HS-27A (cell line): ENCODE measurements around the gene AHCYL1.

ENCODE experiments used
- DNase-seq: peaks from one replicate; pipeline ENCODE4 v3.0.0-alpha.2; 2012; ENCODE audit warnings: low read depth, missing footprints

AHCYL1 gene

GRCh38 chr1:109976762-109977161, 7.8 kb upstream of the AHCYL1 start:
- no peak for DNase-seq

GRCh38 chr1:109977225-109977624, 7.3 kb upstream of the AHCYL1 start:
- no peak for DNase-seq

- no peak for DNase-seq
Measured at GRCh38 chr1:109977657-109978378, 6.7 kb upstream of the AHCYL1 start.

- DNase-seq, result no peak
Measured at GRCh38 chr1:109978761-109979488, 5.6 kb upstream of the AHCYL1 start.

GRCh38 chr1:109979489-109980091, 5.0 kb upstream of the AHCYL1 start:
- peak; percentile 64 for DNase-seq

GRCh38 chr1:109980324-109981003, 4.1 kb upstream of the AHCYL1 start:
- no peak for DNase-seq

GRCh38 chr1:109981004-109981335, 3.6 kb upstream of the AHCYL1 start:
- DNase-seq, result no peak

GRCh38 chr1:109983380-109984189, 980 bp upstream of the AHCYL1 start:
- no peak for DNase-seq

- no peak for DNase-seq
Measured at GRCh38 chr1:109984190-109984455, 442 bp upstream of the AHCYL1 start.

GRCh38 chr1:109985247-109986053, 885 bp downstream of the AHCYL1 start:
- no peak for DNase-seq

- no peak for DNase-seq
Measured at GRCh38 chr1:109986054-109986444, 1.5 kb downstream of the AHCYL1 start.

GRCh38 chr1:109988349-109988914, 3.9 kb downstream of the AHCYL1 start:
- DNase-seq, result no peak

GRCh38 chr1:109989506-109990301, 5.1 kb downstream of the AHCYL1 start:
- DNase-seq, result no peak

- no peak for DNase-seq
Measured at GRCh38 chr1:109990302-109990653, 5.7 kb downstream of the AHCYL1 start.

GRCh38 chr1:109991400-109991925, 6.9 kb downstream of the AHCYL1 start:
- no peak for DNase-seq

GRCh38 chr1:109993885-109994284, 9.3 kb downstream of the AHCYL1 start:
- DNase-seq, result no peak

GRCh38 chr1:109994654-109995053, 10.1 kb downstream of the AHCYL1 start:
- DNase-seq, result no peak

- DNase-seq, result no peak
Measured at GRCh38 chr1:109995536-109995935, 11.0 kb downstream of the AHCYL1 start.

- no peak for DNase-seq
Measured at GRCh38 chr1:109996476-109996875, 11.9 kb downstream of the AHCYL1 start.
